SU-DHL-6 (cell line): ENCODE results near the gene TMEM108.

Experiments
- H2AFZ ChIP-seq: fragments of 200-600 bp; sonication (generic); 2 replicates; pipeline ENCODE4 v1.6.1; 2014; ENCODE audit warnings: low read depth, mild to moderate bottlenecking, moderate library complexity, mixed read lengths, antibody characterized with exemption, low read length; ENCODE audit not compliant: severe bottlenecking
- H3F3A ChIP-seq: fragments of 200-600 bp; shearing (Covaris generic); 2 replicates; pipeline ENCODE4 v1.6.0; 2016; ENCODE audit warnings: antibody characterized with exemption, mild to moderate bottlenecking; ENCODE audit not compliant: insufficient read depth
- H3K27ac ChIP-seq: fragments of 200-600 bp; sonication (generic); 2 replicates; pipeline ENCODE4 v1.5.1; 2016; ENCODE audit warnings: low read depth, mild to moderate bottlenecking, low read length, moderate library complexity, mixed read lengths
- H3K27me3 ChIP-seq: fragments of 200-600 bp; sonication (generic), shearing (Covaris generic); 2 replicates; pipeline ENCODE4 v1.6.0; 2014; ENCODE audit warnings: mild to moderate bottlenecking, low read length
- H3K36me3 ChIP-seq: fragments of 200-600 bp; sonication (generic); 2 replicates; pipeline ENCODE4 v1.6.1; 2014; ENCODE audit warnings: mild to moderate bottlenecking, low read length, mixed read lengths
- H3K4me2 ChIP-seq: fragments of 300-600, 200-600 bp; shearing (Covaris generic), sonication (generic); 2 replicates; pipeline ENCODE4 v1.6.0; 2014; ENCODE audit warnings: low read length, low read depth, mild to moderate bottlenecking; ENCODE audit not compliant: poor library complexity, severe bottlenecking
- H3K4me3 ChIP-seq: fragments of 200-600 bp; sonication (generic); 2 replicates; pipeline ENCODE4 v1.5.1; 2014; ENCODE audit warnings: antibody characterized with exemption, low read length, mild to moderate bottlenecking, mixed read lengths; ENCODE audit not compliant: insufficient read depth, poor library complexity, severe bottlenecking
- H3K79me2 ChIP-seq: fragments of 200-600 bp; sonication (generic); 2 replicates; pipeline ENCODE4 v1.6.1; 2014; ENCODE audit warnings: mild to moderate bottlenecking, low read length, moderate library complexity; ENCODE audit not compliant: insufficient read depth
- H3K9ac ChIP-seq: fragments of 200-600 bp; sonication (generic); 2 replicates; pipeline ENCODE4 v1.7.0; 2014; ENCODE audit warnings: mild to moderate bottlenecking, low read length
- H3K9me2 ChIP-seq: fragments of 200-600 bp; sonication (generic); replicated peaks from 2 replicates; pipeline ENCODE4 v1.6.1; 2014; ENCODE audit warnings: low read length; ENCODE audit not compliant: insufficient read depth
- H3K9me3 ChIP-seq: fragments of 200-600 bp; sonication (generic); 2 replicates; pipeline ENCODE4 v1.6.1; 2014; ENCODE audit warnings: low read length, mixed read lengths; ENCODE audit not compliant: insufficient read depth
- H4K20me1 ChIP-seq: fragments of 200-600 bp; sonication (generic); 2 replicates; pipeline ENCODE4 v1.6.1; 2014; ENCODE audit warnings: low read depth, mild to moderate bottlenecking, antibody characterized with exemption, low read length, moderate library complexity, mixed read lengths
- EZH2phosphoT487 ChIP-seq: fragments of 200-600 bp; sonication (generic), shearing (Covaris generic); conservative IDR thresholded peaks from 2 replicates; pipeline ENCODE4 v1.6.1; 2018; ENCODE audit warnings: mild to moderate bottlenecking, antibody characterized with exemption, low read length, moderate library complexity, mixed read lengths
- TF ChIP-seq, protein P1 (sequence below): fragments of 200-600 bp; sonication (generic); IDR thresholded peaks from one replicate; pipeline ENCODE4 v1.5.1; 2017; ENCODE audit warnings: antibody characterized with exemption, mild to moderate bottlenecking, low read length, moderate library complexity; ENCODE audit not compliant: insufficient read depth, poor library complexity, severe bottlenecking

The TMEM108 gene

DNA sequence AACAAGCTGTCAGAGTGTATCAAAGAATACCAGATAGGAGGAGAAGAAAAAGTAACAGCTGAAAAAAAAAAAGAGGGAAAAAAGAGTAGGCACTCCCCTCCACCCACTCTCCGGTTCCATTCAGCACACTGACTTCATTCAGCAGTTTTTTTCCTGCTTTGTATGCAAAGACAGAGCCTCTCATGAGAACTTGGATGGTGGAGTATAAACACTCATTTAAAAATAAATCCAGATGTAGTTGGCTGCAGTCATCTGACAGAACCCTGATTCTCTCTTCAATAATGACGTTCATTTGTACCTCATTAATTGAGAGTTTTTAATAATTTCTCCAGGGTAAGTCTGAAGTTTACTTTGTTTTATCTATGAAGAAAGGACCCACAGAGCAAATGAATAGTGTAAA is 81.0 kb downstream of the TMEM108 start:
- no peak overlapping the region for H3K4me2 ChIP-seq
- H4K20me1 ChIP-seq: no peaks in the 10 kb centered on the region
- no peaks in the 10 kb centered on the region for H3K79me2 ChIP-seq
- H3K9me3 ChIP-seq: no peaks in the 10 kb centered on the region
- H3K27ac ChIP-seq: no peak overlapping the region
- TF ChIP-seq EZH2phosphoT487: no peak
- TF ChIP-seq, protein P1, sequence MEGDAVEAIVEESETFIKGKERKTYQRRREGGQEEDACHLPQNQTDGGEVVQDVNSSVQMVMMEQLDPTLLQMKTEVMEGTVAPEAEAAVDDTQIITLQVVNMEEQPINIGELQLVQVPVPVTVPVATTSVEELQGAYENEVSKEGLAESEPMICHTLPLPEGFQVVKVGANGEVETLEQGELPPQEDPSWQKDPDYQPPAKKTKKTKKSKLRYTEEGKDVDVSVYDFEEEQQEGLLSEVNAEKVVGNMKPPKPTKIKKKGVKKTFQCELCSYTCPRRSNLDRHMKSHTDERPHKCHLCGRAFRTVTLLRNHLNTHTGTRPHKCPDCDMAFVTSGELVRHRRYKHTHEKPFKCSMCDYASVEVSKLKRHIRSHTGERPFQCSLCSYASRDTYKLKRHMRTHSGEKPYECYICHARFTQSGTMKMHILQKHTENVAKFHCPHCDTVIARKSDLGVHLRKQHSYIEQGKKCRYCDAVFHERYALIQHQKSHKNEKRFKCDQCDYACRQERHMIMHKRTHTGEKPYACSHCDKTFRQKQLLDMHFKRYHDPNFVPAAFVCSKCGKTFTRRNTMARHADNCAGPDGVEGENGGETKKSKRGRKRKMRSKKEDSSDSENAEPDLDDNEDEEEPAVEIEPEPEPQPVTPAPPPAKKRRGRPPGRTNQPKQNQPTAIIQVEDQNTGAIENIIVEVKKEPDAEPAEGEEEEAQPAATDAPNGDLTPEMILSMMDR: no peak
- no peaks in the 10 kb centered on the region for H3K27me3 ChIP-seq
- H3F3A ChIP-seq: no peaks in the 10 kb centered on the region
- H3K9me2 ChIP-seq: no peaks in the 10 kb centered on the region
- no peaks in the 10 kb centered on the region for H3K36me3 ChIP-seq
- no peak overlapping the region for H3K4me3 ChIP-seq
- no peak overlapping the region for H3K9ac ChIP-seq
- H2AFZ ChIP-seq: no peak overlapping the region

GRCh38 chr3:133121450-133121849 is 83.3 kb downstream of the TMEM108 start:
- no peaks in the 10 kb centered on the region for H3K9me2 ChIP-seq
- no peaks in the 10 kb centered on the region for H3K79me2 ChIP-seq
- no peaks in the 10 kb centered on the region for H3K27me3 ChIP-seq
- TF ChIP-seq, protein P1: no peak
- no peak for TF ChIP-seq EZH2phosphoT487
- no peak overlapping the region for H3K9ac ChIP-seq
- no peak overlapping the region for H3K27ac ChIP-seq
- no peak overlapping the region for H2AFZ ChIP-seq
- no peak overlapping the region for H3K4me3 ChIP-seq
- H3K9me3 ChIP-seq: no peaks in the 10 kb centered on the region
- no peaks in the 10 kb centered on the region for H3K36me3 ChIP-seq
- no peaks in the 10 kb centered on the region for H4K20me1 ChIP-seq
- no peaks in the 10 kb centered on the region for H3F3A ChIP-seq
- H3K4me2 ChIP-seq: no peak overlapping the region

GRCh38 chr3:133123636-133124035 is 85.4 kb downstream of the TMEM108 start:
- Histone ChIP-seq H3K4me2 (no peak overlapping the region), H3K9ac (no peak overlapping the region), H3K9me3 (no peaks in the 10 kb centered on the region), H4K20me1 (no peaks in the 10 kb centered on the region), H3K27ac (no peak overlapping the region), H3F3A (no peaks in the 10 kb centered on the region), H3K27me3 (no peaks in the 10 kb centered on the region), H3K4me3 (no peak overlapping the region), H3K36me3 (no peaks in the 10 kb centered on the region), H3K9me2 (no peaks in the 10 kb centered on the region), H3K79me2 (no peaks in the 10 kb centered on the region), H2AFZ (no peak overlapping the region)
- TF ChIP-seq, protein P1: no peak
- TF ChIP-seq EZH2phosphoT487: no peak

DNA sequence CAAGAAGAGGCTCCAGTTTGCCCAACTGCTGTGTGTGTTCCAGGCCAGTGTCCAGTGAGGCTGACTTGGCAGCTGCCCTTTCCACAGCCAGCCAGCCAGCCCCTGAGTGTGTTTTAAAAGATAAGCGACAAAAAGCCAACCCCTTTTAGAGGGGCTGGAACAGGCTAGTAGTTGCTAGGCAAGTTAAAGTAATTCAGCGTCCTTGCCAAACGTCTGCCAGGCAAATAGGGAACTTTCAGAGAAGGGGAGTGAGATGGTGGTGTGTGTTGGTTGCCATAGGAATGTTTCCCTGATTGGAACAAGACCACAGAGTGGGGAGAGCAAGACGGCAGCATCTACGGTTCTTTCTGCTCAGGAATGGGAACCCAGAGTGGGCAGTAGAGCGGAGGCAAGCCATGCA is 86.3 kb downstream of the TMEM108 start:
- no peaks in the 10 kb centered on the region for H3K9me3 ChIP-seq
- no peaks in the 10 kb centered on the region for H3F3A ChIP-seq
- H3K4me3 ChIP-seq: no peak overlapping the region
- no peaks in the 10 kb centered on the region for H3K79me2 ChIP-seq
- TF ChIP-seq EZH2phosphoT487: no peak
- TF ChIP-seq, protein P1: no peak
- no peaks in the 10 kb centered on the region for H3K27me3 ChIP-seq
- no peak overlapping the region for H2AFZ ChIP-seq
- H3K9ac ChIP-seq: no peak overlapping the region
- H3K4me2 ChIP-seq: no peak overlapping the region
- no peaks in the 10 kb centered on the region for H3K36me3 ChIP-seq
- H4K20me1 ChIP-seq: no peaks in the 10 kb centered on the region
- H3K9me2 ChIP-seq: no peaks in the 10 kb centered on the region
- no peak overlapping the region for H3K27ac ChIP-seq
